ENCODE results near the gene HMGCLL1. TPM values are rescaled to one million over a fixed set of nuclear protein-coding genes. Genes with fewer than 3 reads are reported as not detected.

HMGCLL1 gene
- total RNA-seq, 4 donors from 2014 or later = 0.55 to 0.64 TPM; not detected in 2

- in situ Hi-C loops (cut with MboI; ENCODE audit: low pct_ligation_motif_present in 1 of 4, low pct_unique_long_range_greater_than_20kb in 1 of 4, low sequenced_read_pairs in 3 of 4) = no loop called here
- Histone ChIP-seq H3K4me1 (no peaks in the 10 kb centered on the region), H3K4me3 (no peak overlapping the region), H3K27ac (no peak overlapping the region), H3K9me3 (no peaks in the 10 kb centered on the region), H3K27me3 (no peaks in the 10 kb centered on the region), H3K36me3 (no peaks in the 10 kb centered on the region)
- 91 to 94% methylated on average over 4 of the region's 4 CpGs for WGBS, 2 donors (ENCODE audit: low coverage in 1 of 2)
- intact Hi-C loops (cut with DNase I; ENCODE audit: low total_unique reads) = no loop called here
- no peak for DNase-seq
- TF ChIP-seq POLR2AphosphoS5 (IDR thresholded peaks at IDR 0.05) = no peak
- no peak for TF ChIP-seq POLR2A (IDR thresholded peaks at IDR 0.05)
- no peak for TF ChIP-seq EP300 (IDR thresholded peaks at IDR 0.05; ENCODE audit: low read depth)
- TF ChIP-seq CTCF (IDR thresholded peaks at IDR 0.05) = no peak
Observed at GRCh38 chr6:55492259-55492658, 86.7 kb downstream of the HMGCLL1 start.

- Histone ChIP-seq H3K9me3 (no peaks in the 10 kb centered on the region), H3K27me3 (no peaks in the 10 kb centered on the region), H3K4me1 (no peaks in the 10 kb centered on the region), H3K36me3 (no peaks in the 10 kb centered on the region), H3K4me3 (no peak overlapping the region), H3K27ac (no peak overlapping the region)
- in situ Hi-C loops (cut with MboI; ENCODE audit: low pct_ligation_motif_present in 1 of 4, low pct_unique_long_range_greater_than_20kb in 1 of 4, low sequenced_read_pairs in 3 of 4) (no loop called here), intact Hi-C loops (cut with DNase I; ENCODE audit: low total_unique reads) (no loop called here)
- no peak for DNase-seq
- TF ChIP-seq POLR2AphosphoS5 (IDR thresholded peaks at IDR 0.05) (no peak), POLR2A (IDR thresholded peaks at IDR 0.05) (no peak), EP300 (IDR thresholded peaks at IDR 0.05; ENCODE audit: low read depth) (no peak), CTCF (IDR thresholded peaks at IDR 0.05) (no peak)
Observed at GRCh38 chr6:55490871-55491270, 88.1 kb downstream of the HMGCLL1 start.

GRCh38 chr6:55474382-55474781 is 104.6 kb downstream of the HMGCLL1 start:
- 73% methylated on average over 3 of the region's 3 CpGs for WGBS, 2 donors (ENCODE audit: low coverage in 1 of 2)
- Histone ChIP-seq H3K4me1 (no peaks in the 10 kb centered on the region), H3K27ac (no peak overlapping the region), H3K27me3 (no peaks in the 10 kb centered on the region), H3K36me3 (no peaks in the 10 kb centered on the region), H3K9me3 (no peaks in the 10 kb centered on the region), H3K4me3 (no peak overlapping the region)
- no peak for DNase-seq
- TF ChIP-seq POLR2A (IDR thresholded peaks at IDR 0.05) = no peak
- TF ChIP-seq EP300 (IDR thresholded peaks at IDR 0.05; ENCODE audit: low read depth) = no peak
- no peak for TF ChIP-seq POLR2AphosphoS5 (IDR thresholded peaks at IDR 0.05)
- intact Hi-C loops (cut with DNase I; ENCODE audit: low total_unique reads) (no loop called here), in situ Hi-C loops (cut with MboI; ENCODE audit: low pct_ligation_motif_present in 1 of 4, low pct_unique_long_range_greater_than_20kb in 1 of 4, low sequenced_read_pairs in 3 of 4) (no loop called here)

- 71 to 89% methylated on average over 1 of the region's 1 CpG for WGBS, 2 donors (ENCODE audit: low coverage in 1 of 2)
- no peak for TF ChIP-seq POLR2A (IDR thresholded peaks at IDR 0.05)
- no peak for TF ChIP-seq POLR2AphosphoS5 (IDR thresholded peaks at IDR 0.05)
- TF ChIP-seq CTCF (IDR thresholded peaks at IDR 0.05) = no peak
- no peak for TF ChIP-seq EP300 (IDR thresholded peaks at IDR 0.05; ENCODE audit: low read depth)
- DNase-seq = no peak
- Histone ChIP-seq H3K36me3 (no peaks in the 10 kb centered on the region), H3K27me3 (no peaks in the 10 kb centered on the region), H3K27ac (no peak overlapping the region), H3K9me3 (no peaks in the 10 kb centered on the region), H3K4me3 (no peak overlapping the region), H3K4me1 (no peaks in the 10 kb centered on the region)
- in situ Hi-C loops (cut with MboI; ENCODE audit: low pct_ligation_motif_present in 1 of 4, low pct_unique_long_range_greater_than_20kb in 1 of 4, low sequenced_read_pairs in 3 of 4) = no loop called here
- intact Hi-C loops (cut with DNase I; ENCODE audit: low total_unique reads) = no loop called here
Observed at GRCh38 chr6:55473722-55474121, 105.3 kb downstream of the HMGCLL1 start.

GRCh38 chr6:55469951-55470366 is 109.0 kb downstream of the HMGCLL1 start:
- Histone ChIP-seq H3K27ac (no peak overlapping the region), H3K4me3 (no peak overlapping the region)
- in situ Hi-C loops (cut with MboI; ENCODE audit: low pct_ligation_motif_present in 1 of 4, low pct_unique_long_range_greater_than_20kb in 1 of 4, low sequenced_read_pairs in 3 of 4) = no loop called here

More at GRCh38 chr6:55469951-55470366, 109.0 kb downstream of the HMGCLL1 start:
- intact Hi-C loops (cut with DNase I; ENCODE audit: low total_unique reads) = no loop called here
- 53 to 54% methylated on average over 5 of the region's 5 CpGs for WGBS, 2 donors (ENCODE audit: low coverage in 1 of 2)
- Histone ChIP-seq H3K4me1 (no peaks in the 10 kb centered on the region), H3K9me3 (no peaks in the 10 kb centered on the region), H3K36me3 (no peaks in the 10 kb centered on the region), H3K27me3 (no peaks in the 10 kb centered on the region)
- TF ChIP-seq POLR2AphosphoS5 (IDR thresholded peaks at IDR 0.05) (no peak), POLR2A (IDR thresholded peaks at IDR 0.05) (no peak), EP300 (IDR thresholded peaks at IDR 0.05; ENCODE audit: low read depth) (no peak), CTCF (IDR thresholded peaks at IDR 0.05) (no peak)
- DNase-seq = no peak
